ENCODE measurements around the gene SLC37A3. TPM values are rescaled to one million over a fixed set of nuclear protein-coding genes. Genes with fewer than 3 reads are reported as not detected.

SLC37A3 gene
- total and polyA plus RNA-seq, 2 of the 13 experiments (the other 11 are each of a cell fraction or from before 2014, with no cell fraction given): 21.3 to 27.9 TPM

- TF ChIP-seq LRRFIP1 (CRISPR knock-in tag; conservative IDR thresholded peaks at IDR 0.05) (no peak), RBFOX2 (IDR thresholded peaks at IDR 0.05; ENCODE audit: low read depth, low read length) (no peak), KLF13 (CRISPR knock-in tag; IDR thresholded peaks at IDR 0.05) (no peak)
These were observed 49.1 kb downstream of the SLC37A3 start (continued) for GRCh38 chr7:140349144-140349771.

- no peak for ATAC-seq
- no peak for DNase-seq (ENCODE audit: low spot score)
- no peak overlapping the region for H3K27ac ChIP-seq (ENCODE audit: extremely low read length, insufficient read depth, low read length)
- no peak overlapping the region for H3K9ac ChIP-seq (ENCODE audit: insufficient read depth, low read depth, low read length)
- FAIRE-seq: no peak
- intact Hi-C loops (cut with micrococcal nuclease; ENCODE audit: unreplicated experiment) (no loop called here), in situ Hi-C loops (cut with HindIII; ENCODE audit: extremely low pct_ligation_motif_present, low pct_unique_long_range_greater_than_20kb) (loop anchor here (25.0 kb wide), 1 partner anchor 261 kb away; no protein-coding TSS in a partner anchor)
- no peaks in the 10 kb centered on the region for H3K4me1 ChIP-seq (ENCODE audit: insufficient read depth, low read length)
- H3K4me2 ChIP-seq (ENCODE audit: low read depth, low read length): no peak overlapping the region
- H4K20me1 ChIP-seq (ENCODE audit: insufficient read depth, low read length): no peaks in the 10 kb centered on the region
- CTCF ChIA-PET (ENCODE audit: low intra/inter-chr PET ratio, low total read pairs): no interaction called here
- peaks cover 4 to 47% of the 10 kb centered on the region in 2 experiments; a peak in 4 of 5 replicates for H3K36me3 ChIP-seq (replicated peaks in 1 of 2; ENCODE audit: control insufficient read depth in 1 of 2, insufficient read depth in 2 of 2, low read length in 2 of 2)
- BruUV-seq (replicated peaks): no TSS peak
- POLR2A ChIA-PET: no interaction called here
- no peak overlapping the region for H3K4me3 ChIP-seq (replicated peaks in 1 of 3; ENCODE audit: insufficient read depth in 1 of 3, low read depth in 2 of 3, low read length in 3 of 3)
- 96% methylated on average over 13 of the region's 13 CpGs for WGBS (ENCODE audit: low lambda C conversion rate)
- no peaks in the 10 kb centered on the region for H3K79me2 ChIP-seq (ENCODE audit: insufficient read depth, low read length)
- no peak overlapping the region for H2AFZ ChIP-seq (ENCODE audit: low read length)
- H3K27me3 ChIP-seq (ENCODE audit: control insufficient read depth in 1 of 2, insufficient read depth in 2 of 2, low read length in 2 of 2): no peaks in the 10 kb centered on the region
- no peaks in the 10 kb centered on the region for H3K9me3 ChIP-seq (ENCODE audit: low read length)
- TF ChIP-seq ZNF143 (CRISPR knock-in tag; IDR thresholded peaks at IDR 0.05): no peak
- TF ChIP-seq, protein P1, sequence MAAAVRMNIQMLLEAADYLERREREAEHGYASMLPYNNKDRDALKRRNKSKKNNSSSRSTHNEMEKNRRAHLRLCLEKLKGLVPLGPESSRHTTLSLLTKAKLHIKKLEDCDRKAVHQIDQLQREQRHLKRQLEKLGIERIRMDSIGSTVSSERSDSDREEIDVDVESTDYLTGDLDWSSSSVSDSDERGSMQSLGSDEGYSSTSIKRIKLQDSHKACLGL (CRISPR knock-in tag; IDR thresholded peaks at IDR 0.05): no peak
- no peak for TF ChIP-seq SNRNP70 (IDR thresholded peaks at IDR 0.05; ENCODE audit: low read depth, low read length)
- no peak for TF ChIP-seq ARID4A (CRISPR knock-in tag; IDR thresholded peaks at IDR 0.05; ENCODE audit: borderline replicate concordance)
- TF ChIP-seq ZNF556 (CRISPR knock-in tag; IDR thresholded peaks at IDR 0.05; ENCODE audit: borderline replicate concordance): no peak
- TF ChIP-seq ZNF512B (CRISPR knock-in tag; IDR thresholded peaks at IDR 0.05; ENCODE audit: borderline replicate concordance): no peak
- no peak for TF ChIP-seq EED (CRISPR knock-in tag; IDR thresholded peaks at IDR 0.05)
- no peak for TF ChIP-seq ESRRA (CRISPR knock-in tag; IDR thresholded peaks at IDR 0.05; ENCODE audit: low read depth)
These were observed 50.0 kb downstream of the SLC37A3 start for GRCh38 chr7:140348161-140348849.

Measured in HepG2 (cell line).